ENCODE results near the gene PBRM1. TPM values are rescaled to one million over a fixed set of nuclear protein-coding genes. Genes with fewer than 3 reads are reported as not detected.

Gene PBRM1
- total RNA-seq, 2 experiments from 2014 or later = 47.6 to 48.1 TPM

DNA sequence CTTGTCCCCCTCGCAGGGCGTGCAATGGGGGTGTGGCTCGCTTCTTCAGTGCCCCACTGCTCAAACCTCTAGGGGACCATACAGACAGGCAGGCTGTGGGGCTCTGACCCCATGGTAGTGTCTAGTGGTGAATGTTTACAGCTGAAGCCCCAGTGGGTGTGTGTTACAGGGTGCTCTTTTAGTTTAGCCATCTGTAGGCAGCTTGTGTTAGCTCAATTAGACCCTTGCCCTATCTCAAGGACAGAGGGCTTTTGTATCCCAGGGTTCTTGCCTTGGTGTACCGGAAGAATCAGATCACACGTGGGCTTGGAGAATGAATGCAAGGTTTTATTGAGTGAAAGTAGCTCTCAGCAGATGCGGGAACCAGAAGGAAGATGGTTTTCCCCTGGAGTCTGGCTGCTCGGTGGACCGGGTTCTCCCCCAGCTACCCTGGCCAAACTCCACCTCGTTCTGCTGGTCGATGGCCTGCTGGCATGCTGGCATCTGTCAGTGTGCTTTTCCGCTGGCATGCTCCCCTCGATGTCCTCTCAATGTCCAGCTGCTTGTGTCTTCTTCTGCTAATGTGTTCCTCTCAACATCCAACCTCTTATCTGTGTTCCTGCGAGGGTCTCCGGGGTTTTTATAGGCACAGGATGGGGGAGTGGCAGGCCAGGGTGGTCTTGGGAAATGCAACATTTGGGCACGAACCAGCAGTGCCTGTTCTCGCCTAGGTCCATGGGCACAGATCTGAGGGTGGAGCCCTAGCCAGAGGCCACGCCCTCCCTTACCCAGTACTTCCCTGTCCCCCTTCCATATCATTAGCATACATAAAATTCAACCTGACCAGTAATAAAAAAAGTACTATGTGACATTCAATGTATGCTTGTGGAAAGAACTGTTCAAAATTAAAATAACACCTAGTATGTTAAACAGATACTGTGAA lies 26.8 kb upstream of the PBRM1 start:
- CTCF ChIA-PET = no interaction called here
- H3K4me1 Mint-ChIP-seq (ENCODE audit: low read depth) = peaks cover 8% of the 10 kb centered on the region
- POLR2A ChIA-PET = no interaction called here
- DNase-seq (no peak), ATAC-seq (ENCODE audit: poor library complexity) (no peak)
- no peak overlapping the region for H3K4me3 ChIP-seq (ENCODE audit: low read length)
- intact Hi-C loops (cut with DNase I, micrococcal nuclease) = no loop called here
- H3K27me3 ChIP-seq (ENCODE audit: control insufficient read depth in 1 of 2, insufficient read depth in 2 of 2, low read length in 2 of 2) = no peaks in the 10 kb centered on the region
- H3K4me3 Mint-ChIP-seq = no peak overlapping the region
- no peak overlapping the region for H3K27ac ChIP-seq (ENCODE audit: low read depth in 1 of 2, low read length in 2 of 2)
- peaks cover 29% of the 10 kb centered on the region for H3K36me3 ChIP-seq (ENCODE audit: insufficient read depth, low read length)
- peaks cover 1% of the 10 kb centered on the region for H3K4me1 ChIP-seq (ENCODE audit: insufficient read depth, low read length)
- H3K9me3 ChIP-seq (ENCODE audit: control insufficient read depth in 1 of 2, insufficient read depth in 1 of 2, low read length in 2 of 2) = no peaks in the 10 kb centered on the region
- H3K27me3 Mint-ChIP-seq = no peaks in the 10 kb centered on the region
- TF ChIP-seq, protein P1, sequence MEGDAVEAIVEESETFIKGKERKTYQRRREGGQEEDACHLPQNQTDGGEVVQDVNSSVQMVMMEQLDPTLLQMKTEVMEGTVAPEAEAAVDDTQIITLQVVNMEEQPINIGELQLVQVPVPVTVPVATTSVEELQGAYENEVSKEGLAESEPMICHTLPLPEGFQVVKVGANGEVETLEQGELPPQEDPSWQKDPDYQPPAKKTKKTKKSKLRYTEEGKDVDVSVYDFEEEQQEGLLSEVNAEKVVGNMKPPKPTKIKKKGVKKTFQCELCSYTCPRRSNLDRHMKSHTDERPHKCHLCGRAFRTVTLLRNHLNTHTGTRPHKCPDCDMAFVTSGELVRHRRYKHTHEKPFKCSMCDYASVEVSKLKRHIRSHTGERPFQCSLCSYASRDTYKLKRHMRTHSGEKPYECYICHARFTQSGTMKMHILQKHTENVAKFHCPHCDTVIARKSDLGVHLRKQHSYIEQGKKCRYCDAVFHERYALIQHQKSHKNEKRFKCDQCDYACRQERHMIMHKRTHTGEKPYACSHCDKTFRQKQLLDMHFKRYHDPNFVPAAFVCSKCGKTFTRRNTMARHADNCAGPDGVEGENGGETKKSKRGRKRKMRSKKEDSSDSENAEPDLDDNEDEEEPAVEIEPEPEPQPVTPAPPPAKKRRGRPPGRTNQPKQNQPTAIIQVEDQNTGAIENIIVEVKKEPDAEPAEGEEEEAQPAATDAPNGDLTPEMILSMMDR (IDR thresholded peaks at IDR 0.05) = no peak
- peaks cover 42% of the 10 kb centered on the region for H3K36me3 Mint-ChIP-seq (ENCODE audit: low read depth)
- peak overlapping the region; percentile 51 for H3K27ac Mint-ChIP-seq
- no peaks in the 10 kb centered on the region for H3K9me3 Mint-ChIP-seq

DNA sequence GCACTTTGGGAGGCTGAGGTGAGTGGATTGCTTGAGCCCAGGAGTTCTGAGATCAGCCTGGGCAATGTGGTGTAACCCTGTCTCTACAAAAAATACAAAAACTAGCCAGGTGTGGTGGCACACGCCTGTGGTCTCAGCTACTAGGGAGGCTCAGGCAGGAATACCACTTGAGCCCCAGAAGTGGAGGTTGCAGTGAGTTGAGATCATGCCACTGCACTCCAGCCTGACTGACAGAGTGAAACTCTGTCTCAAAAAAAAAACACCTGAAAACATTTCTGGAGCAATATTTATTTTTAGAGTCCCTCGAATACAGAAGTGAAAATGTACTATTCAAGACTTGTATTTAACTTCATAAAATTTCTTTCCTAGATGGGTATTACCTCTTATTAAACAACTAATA lies 24.8 kb upstream of the PBRM1 start:
- Mint-ChIP-seq H3K4me3 (no peak overlapping the region), H3K9me3 (no peaks in the 10 kb centered on the region), H3K27ac (no peak overlapping the region), H3K27me3 (no peaks in the 10 kb centered on the region), H3K4me1 (ENCODE audit: low read depth) (peaks cover 21% of the 10 kb centered on the region), H3K36me3 (ENCODE audit: low read depth) (peaks cover 58% of the 10 kb centered on the region)
- Histone ChIP-seq H3K4me3 (ENCODE audit: low read length) (no peak overlapping the region), H3K27ac (ENCODE audit: low read depth in 1 of 2, low read length in 2 of 2) (no peak overlapping the region), H3K9me3 (ENCODE audit: control insufficient read depth in 1 of 2, insufficient read depth in 1 of 2, low read length in 2 of 2) (no peaks in the 10 kb centered on the region), H3K36me3 (ENCODE audit: insufficient read depth, low read length) (peaks cover 33% of the 10 kb centered on the region), H3K27me3 (ENCODE audit: control insufficient read depth in 1 of 2, insufficient read depth in 2 of 2, low read length in 2 of 2) (no peaks in the 10 kb centered on the region), H3K4me1 (ENCODE audit: insufficient read depth, low read length) (peaks cover 17% of the 10 kb centered on the region)
- CTCF ChIA-PET = no interaction called here
- no peak for DNase-seq
- POLR2A ChIA-PET = interaction anchor here (1.1 kb wide), 1 partner anchor 155 kb away, joined by 3 read pairs; no protein-coding TSS in a partner anchor
- ATAC-seq (ENCODE audit: poor library complexity) = no peak
- TF ChIP-seq, protein P1 (IDR thresholded peaks at IDR 0.05) = no peak
- intact Hi-C loops (cut with DNase I, micrococcal nuclease) = no loop called here

DNA sequence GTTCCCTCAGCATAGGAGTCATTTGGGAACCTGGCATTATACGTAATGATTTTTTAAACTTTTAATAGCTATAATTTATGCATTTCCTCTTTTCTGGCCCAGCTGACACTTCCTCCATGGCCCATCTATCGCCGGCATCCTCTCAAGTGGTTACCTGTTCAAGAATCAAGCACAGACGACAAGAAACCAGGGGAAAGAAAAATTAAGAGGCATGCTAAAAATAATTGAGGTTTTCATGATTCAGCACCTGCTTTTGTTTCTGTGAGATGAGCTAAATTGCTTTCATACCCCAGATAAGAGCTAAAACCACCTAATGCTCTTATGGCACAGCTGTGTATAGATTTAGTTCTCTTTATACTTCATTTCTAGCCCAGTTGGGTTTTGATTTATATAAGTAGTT lies 21.9 kb upstream of the PBRM1 start:
- Histone ChIP-seq H3K27ac (ENCODE audit: low read depth in 1 of 2, low read length in 2 of 2) (peak overlapping the region; percentile 13 to 16), H3K4me3 (ENCODE audit: low read length) (peak overlapping the region; percentile 98), H3K36me3 (ENCODE audit: insufficient read depth, low read length) (peaks cover 30% of the 10 kb centered on the region), H3K27me3 (ENCODE audit: control insufficient read depth in 1 of 2, insufficient read depth in 2 of 2, low read length in 2 of 2) (no peaks in the 10 kb centered on the region), H3K9me3 (ENCODE audit: control insufficient read depth in 1 of 2, insufficient read depth in 1 of 2, low read length in 2 of 2) (no peaks in the 10 kb centered on the region), H3K4me1 (ENCODE audit: insufficient read depth, low read length) (peaks cover 35% of the 10 kb centered on the region)
- Mint-ChIP-seq H3K9me3 (no peaks in the 10 kb centered on the region), H3K4me3 (peak overlapping the region; percentile 85), H3K4me1 (ENCODE audit: low read depth) (peaks cover 40% of the 10 kb centered on the region), H3K27me3 (no peaks in the 10 kb centered on the region), H3K36me3 (ENCODE audit: low read depth) (peaks cover 56% of the 10 kb centered on the region), H3K27ac (peak overlapping the region; percentile 98)
- ChIA-PET POLR2A (interaction anchor here (2.0 kb wide), 1 partner anchor 13 kb away, joined by 7 read pairs; no protein-coding TSS in a partner anchor), CTCF (no interaction called here)
- TF ChIP-seq, protein P1 (IDR thresholded peaks at IDR 0.05) = no peak
- intact Hi-C loops (cut with DNase I, micrococcal nuclease) = loop anchor here in 1 of 2 experiments (2.0 to 10.0 kb wide), 3 partner anchors 61 to 713 kb away; partner anchors contain the start of genes DCP1A and RPL29
- DNase-seq (peak in 1 of 14 experiments; percentile 8), ATAC-seq (ENCODE audit: poor library complexity) (no peak)
